GM12875 (cell line): ENCODE data around the gene PHACTR1.

Experiments
- H3K4me3 ChIP-seq: one replicate; pipeline ENCODE4 v1.5.1; 2011; ENCODE audit warnings: low read depth, low read length, control low read depth
- TF ChIP-seq, protein P1 (sequence below): IDR thresholded peaks from 2 replicates; pipeline ENCODE4 v1.5.1; 2011; ENCODE audit warnings: low read depth, mild to moderate bottlenecking, control low read depth, inconsistent platforms, low read length, moderate library complexity, borderline replicate concordance; ENCODE audit not compliant: insufficient read depth

Gene PHACTR1

DNA sequence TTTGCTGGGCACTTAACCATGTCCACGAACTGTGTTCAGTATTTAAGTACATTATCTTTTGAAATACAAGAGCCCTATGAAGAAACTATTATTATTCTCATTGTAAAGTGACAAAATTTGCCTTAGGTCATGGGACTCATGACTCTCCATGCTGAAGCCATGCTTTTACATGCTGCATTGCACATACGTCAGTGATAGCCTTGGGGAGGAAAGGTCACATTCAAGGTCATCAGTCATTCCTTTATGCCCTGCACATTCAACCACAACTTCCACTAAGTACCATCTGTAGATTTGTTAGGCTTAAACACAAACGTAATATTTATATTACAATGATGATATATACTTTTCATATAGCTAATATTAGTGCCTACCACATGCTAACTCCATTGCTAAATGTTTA lies 319.0 kb downstream of the PHACTR1 start:
- H3K4me3 ChIP-seq: no peak overlapping the region
- TF ChIP-seq, protein P1, sequence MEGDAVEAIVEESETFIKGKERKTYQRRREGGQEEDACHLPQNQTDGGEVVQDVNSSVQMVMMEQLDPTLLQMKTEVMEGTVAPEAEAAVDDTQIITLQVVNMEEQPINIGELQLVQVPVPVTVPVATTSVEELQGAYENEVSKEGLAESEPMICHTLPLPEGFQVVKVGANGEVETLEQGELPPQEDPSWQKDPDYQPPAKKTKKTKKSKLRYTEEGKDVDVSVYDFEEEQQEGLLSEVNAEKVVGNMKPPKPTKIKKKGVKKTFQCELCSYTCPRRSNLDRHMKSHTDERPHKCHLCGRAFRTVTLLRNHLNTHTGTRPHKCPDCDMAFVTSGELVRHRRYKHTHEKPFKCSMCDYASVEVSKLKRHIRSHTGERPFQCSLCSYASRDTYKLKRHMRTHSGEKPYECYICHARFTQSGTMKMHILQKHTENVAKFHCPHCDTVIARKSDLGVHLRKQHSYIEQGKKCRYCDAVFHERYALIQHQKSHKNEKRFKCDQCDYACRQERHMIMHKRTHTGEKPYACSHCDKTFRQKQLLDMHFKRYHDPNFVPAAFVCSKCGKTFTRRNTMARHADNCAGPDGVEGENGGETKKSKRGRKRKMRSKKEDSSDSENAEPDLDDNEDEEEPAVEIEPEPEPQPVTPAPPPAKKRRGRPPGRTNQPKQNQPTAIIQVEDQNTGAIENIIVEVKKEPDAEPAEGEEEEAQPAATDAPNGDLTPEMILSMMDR: no peak

DNA sequence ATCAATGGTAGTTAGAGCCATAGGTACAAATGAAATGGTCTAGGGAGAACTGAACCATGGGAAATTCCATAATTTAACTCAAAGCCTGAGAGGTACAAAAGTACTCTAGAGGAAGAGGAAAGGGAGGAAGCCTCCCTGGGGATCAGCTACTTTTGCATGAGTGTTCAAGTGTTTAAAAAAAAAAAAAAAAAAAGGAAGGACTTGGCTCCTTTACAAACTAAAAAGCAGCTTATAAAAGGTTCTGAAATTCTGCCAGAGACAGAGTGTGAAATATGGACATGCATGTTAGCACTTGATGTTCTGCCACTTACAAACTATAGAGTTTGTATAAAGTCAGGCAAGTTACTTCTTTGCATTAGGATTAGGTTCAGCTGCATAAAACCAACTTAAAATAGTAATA lies 321.7 kb downstream of the PHACTR1 start:
- TF ChIP-seq, protein P1: no peak
- no peak overlapping the region for H3K4me3 ChIP-seq

DNA sequence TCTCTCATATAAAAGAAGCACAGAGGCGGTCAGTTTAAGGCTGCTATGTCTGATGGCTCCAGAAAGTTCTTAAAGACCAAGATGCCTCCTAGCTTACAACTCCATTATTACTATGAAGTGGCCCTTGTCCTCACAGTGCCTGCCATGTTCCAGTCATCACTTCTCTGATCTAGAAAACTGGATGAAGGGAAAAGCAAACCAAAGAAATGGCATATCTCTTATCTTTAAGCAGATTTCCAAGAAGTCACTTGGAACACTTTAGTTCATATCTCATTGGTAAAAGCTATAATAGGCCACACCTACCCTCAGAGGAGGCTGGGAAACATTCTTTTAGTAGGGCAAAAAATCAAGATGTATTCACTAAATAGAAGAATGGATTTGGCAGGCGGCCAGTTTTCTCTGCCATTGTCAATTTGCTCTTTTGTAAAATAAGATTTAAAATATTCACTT lies 322.2 kb downstream of the PHACTR1 start:
- TF ChIP-seq, protein P1: no peak
- no peak overlapping the region for H3K4me3 ChIP-seq

DNA sequence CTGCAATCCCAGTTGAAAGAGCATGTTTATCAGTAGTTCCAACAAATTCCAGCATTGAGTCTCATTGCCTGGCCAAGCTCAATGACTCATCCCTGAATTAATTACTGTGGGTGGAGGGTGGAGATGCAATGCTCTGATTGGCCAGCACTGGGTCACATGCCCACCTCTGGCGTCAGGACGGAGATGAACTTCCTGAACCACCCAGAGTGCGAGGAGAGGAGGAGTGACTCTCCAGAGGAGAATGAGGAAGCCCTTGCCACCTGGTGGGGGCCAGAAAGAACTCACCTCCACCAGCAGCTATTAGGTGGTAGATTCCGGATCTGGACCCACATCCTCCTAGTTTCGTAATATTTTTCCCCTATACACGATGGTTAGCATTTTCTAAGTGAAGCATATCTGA lies 327.8 kb downstream of the PHACTR1 start:
- H3K4me3 ChIP-seq: no peak overlapping the region
- TF ChIP-seq, protein P1: no peak

DNA sequence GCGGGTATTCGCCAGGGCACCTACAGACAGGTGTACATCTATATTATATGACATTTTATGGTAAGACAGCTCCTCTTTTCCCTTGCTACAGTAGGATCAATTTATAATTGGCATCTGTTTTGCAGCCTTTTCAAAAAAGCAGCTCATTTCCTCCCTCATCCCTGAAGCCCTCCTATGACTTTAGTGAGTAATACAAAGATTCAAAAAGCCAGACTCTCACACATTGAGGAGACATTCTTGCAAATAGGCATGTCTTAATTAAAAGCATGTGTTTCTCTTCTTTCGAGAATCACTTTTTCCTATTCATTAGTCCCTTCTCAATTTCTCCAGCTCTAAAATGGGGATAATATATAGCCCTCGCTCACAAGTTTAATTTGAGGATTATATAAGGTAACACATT lies 328.3 kb downstream of the PHACTR1 start:
- TF ChIP-seq, protein P1: no peak

DNA sequence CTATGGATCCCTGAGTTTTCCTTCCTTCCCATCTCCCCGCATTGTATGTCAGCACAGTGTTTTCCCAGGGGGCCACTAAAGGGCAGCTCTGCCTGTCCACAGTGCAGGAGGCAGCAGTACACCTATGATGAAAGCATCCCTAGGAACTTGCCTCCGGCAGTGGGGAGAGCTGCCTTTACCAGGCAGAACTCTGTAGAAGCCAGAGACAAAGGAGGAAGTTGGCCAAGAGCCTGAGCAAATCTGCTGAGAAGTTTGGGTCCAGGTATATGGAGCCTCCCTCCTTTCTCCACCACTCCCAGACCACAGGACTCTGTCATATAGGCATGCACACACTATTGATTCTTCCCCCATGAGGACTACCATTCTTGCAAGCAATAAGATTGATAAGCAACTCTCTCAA lies 329.1 kb downstream of the PHACTR1 start:
- no peak overlapping the region for H3K4me3 ChIP-seq
- TF ChIP-seq, protein P1: no peak

More for the DNA sequence above, 328.3 kb downstream of the PHACTR1 start:
- H3K4me3 ChIP-seq: no peak overlapping the region

DNA sequence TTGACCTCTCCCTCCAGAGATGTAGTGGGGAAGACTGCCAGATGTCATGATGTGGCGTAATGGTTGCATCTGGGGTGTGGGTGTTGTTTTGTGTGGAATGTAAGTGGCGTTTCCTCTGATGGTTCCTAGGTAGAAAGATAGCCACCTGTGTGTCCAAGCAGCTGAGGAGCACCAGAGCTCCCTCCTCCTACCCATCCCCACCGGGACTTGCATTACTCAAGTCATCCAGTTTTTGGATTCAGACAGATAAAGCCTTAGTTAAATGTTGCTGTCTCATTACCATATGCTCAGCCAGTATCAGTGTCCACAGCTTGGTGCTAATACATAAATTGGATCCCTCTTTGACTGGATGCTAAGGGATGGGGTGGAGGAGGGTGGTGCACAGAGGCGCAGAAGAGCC lies 329.5 kb downstream of the PHACTR1 start:
- H3K4me3 ChIP-seq: no peak overlapping the region
- TF ChIP-seq, protein P1: no peak
